NCI-H345 treated with DMSO at 0.1 percent for 48 hours (cell line): ENCODE results near the gene DISC1.
"Not testable (repeated sequence)": the region's sequence is repeated elsewhere in the genome, so short reads cannot be mapped to it uniquely, and the experiment has no call there.

Experiments used
- DNase-seq: peaks from one replicate; lab custom pipeline; 2025; ENCODE audit not compliant: unreplicated experiment; lab: John Stamatoyannopoulos, UW

DISC1 gene

GRCh38 chr1:231634323-231635013 is 7.9 kb downstream of the DISC1 start:
- DNase-seq, result no peak

GRCh38 chr1:231636157-231636556 is 9.6 kb downstream of the DISC1 start:
- DNase-seq, result no peak

- not testable (repeated sequence) for DNase-seq
These were observed 10.3 kb downstream of the DISC1 start for GRCh38 chr1:231636922-231637321.

- no peak for DNase-seq
These were observed 12.1 kb downstream of the DISC1 start for GRCh38 chr1:231638647-231639046.

- DNase-seq, result no peak
These were observed 13.2 kb downstream of the DISC1 start for GRCh38 chr1:231639819-231640218.

- not testable (repeated sequence) for DNase-seq
These were observed 14.9 kb downstream of the DISC1 start for GRCh38 chr1:231641444-231641843.

GRCh38 chr1:231642061-231642460 is 15.5 kb downstream of the DISC1 start:
- DNase-seq, result not testable (repeated sequence)

GRCh38 chr1:231642618-231643017 is 16.0 kb downstream of the DISC1 start:
- DNase-seq, result no peak

- peak; percentile 28 for DNase-seq
These were observed 16.7 kb downstream of the DISC1 start for GRCh38 chr1:231643071-231643934.

GRCh38 chr1:231643935-231644237 is 17.3 kb downstream of the DISC1 start:
- no peak for DNase-seq

- not testable (repeated sequence) for DNase-seq
These were observed 19.0 kb downstream of the DISC1 start for GRCh38 chr1:231645634-231646033.

- not testable (repeated sequence) for DNase-seq
These were observed 19.6 kb downstream of the DISC1 start for GRCh38 chr1:231646165-231646564.

GRCh38 chr1:231651621-231652260 is 25.2 kb downstream of the DISC1 start:
- peak; percentile 54 for DNase-seq

- DNase-seq, result no peak
These were observed 27.0 kb downstream of the DISC1 start for GRCh38 chr1:231653632-231654031.

GRCh38 chr1:231656741-231657140 is 30.2 kb downstream of the DISC1 start:
- DNase-seq, result no peak

GRCh38 chr1:231658223-231658622 is 31.6 kb downstream of the DISC1 start:
- not testable (repeated sequence) for DNase-seq

GRCh38 chr1:231660198-231660597 is 33.6 kb downstream of the DISC1 start:
- no peak for DNase-seq

- DNase-seq, result no peak
These were observed 36.7 kb downstream of the DISC1 start for GRCh38 chr1:231663211-231663792.

GRCh38 chr1:231665101-231665500 is 38.5 kb downstream of the DISC1 start:
- DNase-seq, result no peak

- no peak for DNase-seq
These were observed 39.1 kb downstream of the DISC1 start for GRCh38 chr1:231665726-231666125.

- no peak for DNase-seq
These were observed 39.8 kb downstream of the DISC1 start for GRCh38 chr1:231666220-231666936.
